OCI-LY3 (cell line): ENCODE measurements around the gene CITED2.

Source experiments
- EZH2phosphoT487 ChIP-seq: fragments of 200-600 bp; shearing (Covaris generic); IDR thresholded peaks from 2 replicates; pipeline ENCODE4 v1.6.1; 2018; ENCODE audit warnings: antibody characterized with exemption, mixed run types, low read depth
- TF ChIP-seq, protein P1 (sequence below): fragments of 200-600, 300-600 bp; sonication (generic); IDR thresholded peaks from 2 replicates; pipeline ENCODE4 v1.5.1; 2014; ENCODE audit warnings: antibody characterized with exemption, low read length, low read depth

DNA sequence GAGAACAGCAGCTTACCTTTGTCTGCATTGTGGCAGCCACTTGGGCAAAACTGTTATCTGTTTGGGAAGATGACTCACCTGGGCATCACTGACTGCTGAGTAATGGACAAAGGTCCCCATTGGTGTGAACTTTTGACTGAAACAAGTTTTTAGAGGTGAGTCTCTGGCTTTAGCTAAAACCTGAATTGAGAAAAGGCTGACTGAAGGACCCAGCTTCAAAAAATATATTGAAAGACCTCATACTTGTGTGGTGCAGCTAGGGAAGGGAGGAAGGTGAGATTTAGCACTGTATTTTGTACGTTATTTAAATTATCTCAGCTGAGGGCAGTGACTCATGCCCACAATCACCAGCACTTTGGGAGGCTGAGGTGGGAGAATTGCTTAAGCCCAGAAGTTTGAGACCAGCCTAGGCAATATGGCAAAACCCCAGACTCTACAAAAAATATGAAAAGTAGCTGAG, 4.5 kb upstream of the CITED2 start:
- TF ChIP-seq, protein P1, sequence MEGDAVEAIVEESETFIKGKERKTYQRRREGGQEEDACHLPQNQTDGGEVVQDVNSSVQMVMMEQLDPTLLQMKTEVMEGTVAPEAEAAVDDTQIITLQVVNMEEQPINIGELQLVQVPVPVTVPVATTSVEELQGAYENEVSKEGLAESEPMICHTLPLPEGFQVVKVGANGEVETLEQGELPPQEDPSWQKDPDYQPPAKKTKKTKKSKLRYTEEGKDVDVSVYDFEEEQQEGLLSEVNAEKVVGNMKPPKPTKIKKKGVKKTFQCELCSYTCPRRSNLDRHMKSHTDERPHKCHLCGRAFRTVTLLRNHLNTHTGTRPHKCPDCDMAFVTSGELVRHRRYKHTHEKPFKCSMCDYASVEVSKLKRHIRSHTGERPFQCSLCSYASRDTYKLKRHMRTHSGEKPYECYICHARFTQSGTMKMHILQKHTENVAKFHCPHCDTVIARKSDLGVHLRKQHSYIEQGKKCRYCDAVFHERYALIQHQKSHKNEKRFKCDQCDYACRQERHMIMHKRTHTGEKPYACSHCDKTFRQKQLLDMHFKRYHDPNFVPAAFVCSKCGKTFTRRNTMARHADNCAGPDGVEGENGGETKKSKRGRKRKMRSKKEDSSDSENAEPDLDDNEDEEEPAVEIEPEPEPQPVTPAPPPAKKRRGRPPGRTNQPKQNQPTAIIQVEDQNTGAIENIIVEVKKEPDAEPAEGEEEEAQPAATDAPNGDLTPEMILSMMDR, result no peak
- TF ChIP-seq EZH2phosphoT487, result no peak
